ENCODE results near the gene ADCY2.

GRCh38 chr5:7495131-7495517, 99.2 kb downstream of the ADCY2 start:
- TF ChIP-seq POLR2A (IDR thresholded peaks at IDR 0.05) (no peak), CTCF (IDR thresholded peaks at IDR 0.05) (no peak)
